Endothelial cell of umbilical vein (primary cell): ENCODE data around the gene MAN2B2. TPM values are rescaled to one million over a fixed set of nuclear protein-coding genes. Genes with fewer than 3 reads are reported as not detected.

Source experiments
- BruUV-seq: library from RNA; stranded (reverse); fragments of 400-500 nt; replicated peaks from 2 replicates; lab custom pipeline; 2021; lab: Mats Ljungman, UMichigan
- CTCF ChIA-PET: fragments of 300-600, 350-600 bp; sonication (Branson Sonifier 250); formaldehyde crosslinking; loops from one replicate; lab custom pipeline; 2021; ENCODE audit warnings: antibody characterized with exemption, inconsistent platforms; lab: Charles Lee
- POLR2A ChIA-PET: fragments of 300-600, 350-600 bp; sonication (Branson Sonifier 250); formaldehyde crosslinking; loops from one replicate; lab custom pipeline; 2021; ENCODE audit warnings: antibody characterized with exemption, inconsistent platforms; lab: Charles Lee
- DNase-seq: peaks from one replicate; pipeline ENCODE4 v3.0.0-alpha.2; 2011; ENCODE audit warnings: low read depth, low spot score
- FAIRE-seq: peaks from 2 replicates; lab custom pipeline; 2011; peaks lifted over from hg19 to GRCh38; lab: Jason Lieb, UNC
- H2AFZ ChIP-seq: 2 replicates; pipeline ENCODE4 v1.6.0; 2012; ENCODE audit warnings: low read depth, low read length, control low read depth, inconsistent platforms
- H3K27ac ChIP-seq: 2 replicates; pipeline ENCODE4 v1.5.1; 2011; ENCODE audit warnings: low read depth, mild to moderate bottlenecking, control low read depth, low read length, moderate library complexity; ENCODE audit not compliant: insufficient read depth
- H3K27me3 ChIP-seq, 2 experiments: 2 replicates each; pipeline versions ENCODE4 v1.6.0 to v1.6.1; 2011; ENCODE audit warnings: low read length in 2 of 2, mixed read lengths in 1 of 2; ENCODE audit not compliant: control insufficient read depth in 2 of 2, insufficient read depth in 2 of 2
- H3K36me3 ChIP-seq, 2 experiments: 2 replicates in 1 of 2; 3 replicates in 1 of 2; pipeline ENCODE4 v1.5.1; 2011; ENCODE audit warnings: low read length in 2 of 2, mild to moderate bottlenecking in 1 of 2, moderate library complexity in 1 of 2; ENCODE audit not compliant: control insufficient read depth in 2 of 2, insufficient read depth in 2 of 2; ENCODE audit errors: extremely low read depth in 1 of 2
- H3K4me1 ChIP-seq: 3 replicates; pipeline ENCODE4 v1.5.1; 2011; ENCODE audit warnings: mild to moderate bottlenecking, low read length; ENCODE audit not compliant: control insufficient read depth, insufficient read depth; ENCODE audit errors: extremely low read depth
- H3K4me2 ChIP-seq: 2 replicates; pipeline ENCODE4 v1.6.1; 2011; ENCODE audit warnings: low read length, control low read depth, mixed read lengths; ENCODE audit not compliant: insufficient read depth
- H3K4me3 ChIP-seq, 3 experiments: fragments of 200-600 bp in 1 of 3; sonication (generic), shearing (Covaris generic) in 1 of 3; replicated peaks in 1 of 3; 2 replicates each; pipeline ENCODE4 v1.5.1; 2011 to 2016; ENCODE audit warnings: control low read depth in 3 of 3, low read length in 3 of 3, mild to moderate bottlenecking in 2 of 3, inconsistent platforms in 1 of 3, low read depth in 1 of 3, moderate library complexity in 1 of 3; ENCODE audit not compliant: insufficient read depth in 1 of 3
- H3K79me2 ChIP-seq: 2 replicates; pipeline ENCODE4 v1.6.0; 2012; ENCODE audit warnings: low read length, inconsistent platforms; ENCODE audit not compliant: control insufficient read depth, insufficient read depth
- H3K9ac ChIP-seq: replicated peaks from 2 replicates; pipeline ENCODE3; 2011; ENCODE audit warnings: low read length, control low read depth; ENCODE audit not compliant: insufficient read depth; ENCODE audit errors: extremely low read depth
- H3K9me1 ChIP-seq: replicated peaks from 3 replicates; pipeline ENCODE4 v1.6.0; 2011; ENCODE audit warnings: mild to moderate bottlenecking, low read length; ENCODE audit not compliant: control insufficient read depth, insufficient read depth; ENCODE audit errors: extremely low read depth
- H3K9me3 ChIP-seq: replicated peaks from 2 replicates; pipeline ENCODE4 v1.5.1; 2012; ENCODE audit warnings: low read length, inconsistent platforms; ENCODE audit not compliant: control insufficient read depth, insufficient read depth
- H4K20me1 ChIP-seq: replicated peaks from 2 replicates; pipeline ENCODE3; 2011; ENCODE audit warnings: mild to moderate bottlenecking, low read length; ENCODE audit not compliant: control insufficient read depth, insufficient read depth; ENCODE audit errors: extremely low read depth
- CTCF ChIP-seq, 2 donors: IDR thresholded peaks; 1 replicate in 1 of 2; 2 replicates in 1 of 2; pipeline ENCODE4 v1.5.1; 2011; ENCODE audit warnings: low read length in 2 of 2, mild to moderate bottlenecking in 2 of 2, moderate library complexity in 2 of 2, control low read depth in 1 of 2, inconsistent platforms in 1 of 2, low read depth in 1 of 2; ENCODE audit not compliant: insufficient read depth in 1 of 2; ENCODE audit errors: extremely low read depth in 1 of 2
- EZH2 ChIP-seq: IDR thresholded peaks from 2 replicates; pipeline ENCODE4 v1.6.1; 2012; ENCODE audit warnings: borderline replicate concordance, low read depth, mild to moderate bottlenecking, moderate library complexity, low read length, inconsistent platforms; ENCODE audit not compliant: severe bottlenecking
- FOS ChIP-seq: IDR thresholded peaks from 2 replicates; pipeline ENCODE4 v1.6.1; 2011; ENCODE audit warnings: mild to moderate bottlenecking, low read length, moderate library complexity, borderline replicate concordance; ENCODE audit not compliant: insufficient read depth
- GATA2 ChIP-seq: IDR thresholded peaks from 2 replicates; pipeline ENCODE4 v1.7.0; 2011; ENCODE audit warnings: low read depth, mild to moderate bottlenecking, moderate library complexity, mixed read lengths, low read length; ENCODE audit not compliant: insufficient read length, insufficient read depth
- JUN ChIP-seq: IDR thresholded peaks from 2 replicates; pipeline ENCODE4 v1.6.1; 2011; ENCODE audit warnings: borderline replicate concordance, low read depth; ENCODE audit not compliant: insufficient read length, insufficient read depth
- MAX ChIP-seq: IDR thresholded peaks from 2 replicates; pipeline ENCODE4 v1.6.1; 2011; ENCODE audit not compliant: insufficient read depth, insufficient read length
- MYC ChIP-seq: IDR thresholded peaks from one replicate; pipeline ENCODE4 v1.6.1; 2011; ENCODE audit warnings: mild to moderate bottlenecking, low read depth, low read length
- POLR2A ChIP-seq: IDR thresholded peaks from 2 replicates; pipeline ENCODE4 v1.6.1; 2012; ENCODE audit warnings: low read depth, mild to moderate bottlenecking, control low read depth, low read length
- POLR2AphosphoS5 ChIP-seq: IDR thresholded peaks from 2 replicates; pipeline ENCODE4 v1.6.1; 2012; ENCODE audit warnings: low read depth, mild to moderate bottlenecking, control low read depth, low read length, moderate library complexity; ENCODE audit not compliant: insufficient read depth
- dilution Hi-C: fragments of 300-500 bp; cut with MboI; formaldehyde crosslinking; loops from one replicate; pipeline ENCODE4 v1.15.0; 2019; ENCODE audit warnings: low sequenced_read_pairs; ENCODE audit not compliant: extremely low pct_ligation_motif_present
- intact Hi-C: fragments of 100-400 bp; cut with micrococcal nuclease; formaldehyde crosslinking; loops from one replicate; pipeline ENCODE4 v1.10.0; 2022
- polyA plus RNA-seq, 4 experiments: library from polyadenylated mRNA; depleted of rRNA in 3 of 4; stranded (reverse) in 3 of 4; unstranded in 1 of 4; fragments of >200 nt; gene quantifications; 2 replicates each; pipeline versions ENCODE4 v1.2.1 to v1.2.3, GENCODE V29; 2011 to 2012; ENCODE audit warnings: missing spikeins in 1 of 4
- total RNA-seq: library from RNA; stranded (reverse); gene quantifications from 2 replicates; pipeline ENCODE4 v1.2.3, GENCODE V29; 2021

Gene MAN2B2
- total and polyA plus RNA-seq, 2 donors (not counting 3 experiments of a cell fraction or from before 2014, with no cell fraction given): 15.7 to 25.1 TPM

- Histone ChIP-seq H3K79me2 (no peaks in the 10 kb centered on the region), H2AFZ (no peak overlapping the region), H3K4me3 (no peak overlapping the region), H3K9me1 (no peaks in the 10 kb centered on the region), H4K20me1 (no peaks in the 10 kb centered on the region), H3K9me3 (no peaks in the 10 kb centered on the region), H3K27me3 (peaks cover 1 to 4% of the 10 kb centered on the region in 2 experiments), H3K36me3 (peaks cover 4 to 16% of the 10 kb centered on the region in 2 experiments), H3K9ac (no peak overlapping the region), H3K27ac (no peak overlapping the region), H3K4me1 (peaks cover 8% of the 10 kb centered on the region), H3K4me2 (no peak overlapping the region)
- DNase-seq (no peak), FAIRE-seq (no peak)
- no peak for TF ChIP-seq POLR2AphosphoS5
- TF ChIP-seq MAX: no peak
- TF ChIP-seq MYC: no peak
- no peak for TF ChIP-seq CTCF (IDR thresholded peaks at IDR 0.05; ENCODE audit: extremely low read depth in 1 of 2, insufficient read depth in 1 of 2, low read depth in 1 of 2, low read length in 2 of 2)
- TF ChIP-seq POLR2A: no peak
- no peak for TF ChIP-seq GATA2
- TF ChIP-seq FOS: no peak
- no peak for TF ChIP-seq EZH2
- TF ChIP-seq JUN: no peak
- BruUV-seq: no TSS peak
- dilution Hi-C loops (no loop called here), intact Hi-C loops (no loop called here)
- ChIA-PET POLR2A (no interaction called here), CTCF (no interaction called here)
Measured at GRCh38 chr4:6578221-6578620, 3.2 kb downstream of the MAN2B2 start.
